SK-N-SH treated with all-trans-retinoic acid at 6 μM for 48 hours (cell line): Measurements from ENCODE around the gene RTL3.

Source experiments
- ATAC-seq: fragments of 200-7000 bp; cut with Tn5 transposase; 3 replicates; pipeline ENCODE4 v1.9.1; 2020; ENCODE audit warnings: mild to moderate bottlenecking, moderate library complexity
- ARNTL ChIP-seq: fragments of 450-650 bp; formaldehyde crosslinking; IDR thresholded peaks from 2 replicates; pipeline ENCODE4 v1.5.0; 2020; ENCODE audit warnings: low read depth, mild to moderate bottlenecking, moderate library complexity, borderline replicate concordance
- BACH2 ChIP-seq: fragments of 250-450 bp; sonication (Bioruptor Pico); IDR thresholded peaks from 2 replicates; pipeline ENCODE4 v1.9.0; 2021; ENCODE audit warnings: mild to moderate bottlenecking, borderline replicate concordance
- CSDC2 ChIP-seq: fragments of 250-450 bp; sonication (Bioruptor Pico); IDR thresholded peaks from 2 replicates; pipeline ENCODE4 v1.5.0; 2020; ENCODE audit warnings: mild to moderate bottlenecking, moderate library complexity
- CSRNP3 ChIP-seq: fragments of 250-450 bp; sonication (Bioruptor Pico); IDR thresholded peaks from 2 replicates; pipeline ENCODE4 v1.5.1; 2021; ENCODE audit warnings: mild to moderate bottlenecking, moderate library complexity
- ESRRG ChIP-seq: fragments of 250-450 bp; sonication (Bioruptor Pico); IDR thresholded peaks from 2 replicates; pipeline ENCODE4 v1.6.1; 2021; ENCODE audit warnings: mild to moderate bottlenecking
- GLIS3 ChIP-seq: fragments of 250-450 bp; sonication (Bioruptor Pico); IDR thresholded peaks from 2 replicates; pipeline ENCODE4 v1.5.0; 2020; ENCODE audit warnings: mild to moderate bottlenecking, moderate library complexity
- PATZ1 ChIP-seq: fragments of 250-450 bp; sonication (Bioruptor Pico); IDR thresholded peaks from 2 replicates; pipeline ENCODE4 v1.8.0; 2020; ENCODE audit warnings: mild to moderate bottlenecking, moderate library complexity, borderline replicate concordance
- PPARA ChIP-seq: fragments of 250-450 bp; sonication (Bioruptor Pico); IDR thresholded peaks from 2 replicates; pipeline ENCODE4 v1.5.0; 2020; ENCODE audit warnings: mild to moderate bottlenecking, borderline replicate concordance
- RARB ChIP-seq: fragments of 250-450 bp; sonication (Bioruptor Pico); IDR thresholded peaks from 2 replicates; pipeline ENCODE4 v1.8.0; 2021; ENCODE audit warnings: mild to moderate bottlenecking, moderate library complexity
- SNAI2 ChIP-seq: fragments of 250-450 bp; sonication (Bioruptor Pico); IDR thresholded peaks from 2 replicates; pipeline ENCODE4 v1.5.0; 2020; ENCODE audit warnings: mild to moderate bottlenecking, moderate library complexity
- TCF4 ChIP-seq: fragments of 250-450 bp; sonication (Bioruptor Pico); IDR thresholded peaks from 2 replicates; pipeline ENCODE4 v1.8.0; 2021; ENCODE audit warnings: mild to moderate bottlenecking, moderate library complexity, borderline replicate concordance
- TSHZ2 ChIP-seq: fragments of 250-450 bp; sonication (Bioruptor Pico); IDR thresholded peaks from 2 replicates; pipeline ENCODE4 v1.5.0; 2020; ENCODE audit warnings: mild to moderate bottlenecking, moderate library complexity
- ZC3H10 ChIP-seq: fragments of 250-450 bp; sonication (Bioruptor Pico); IDR thresholded peaks from 2 replicates; pipeline ENCODE4 v1.5.1; 2021; ENCODE audit warnings: mild to moderate bottlenecking, moderate library complexity
- ZFP3 ChIP-seq: fragments of 250-450 bp; sonication (Bioruptor Pico); IDR thresholded peaks from 2 replicates; pipeline ENCODE4 v1.5.0; 2020; ENCODE audit warnings: mild to moderate bottlenecking, moderate library complexity
- ZFP30 ChIP-seq: fragments of 450-650 bp; formaldehyde crosslinking; IDR thresholded peaks from 2 replicates; pipeline ENCODE4 v1.5.0; 2022; ENCODE audit warnings: mild to moderate bottlenecking, moderate library complexity
- ZNF565 ChIP-seq: fragments of 450-650 bp; formaldehyde crosslinking; conservative IDR thresholded peaks from 2 replicates; pipeline ENCODE4 v1.5.0; 2020; ENCODE audit warnings: low read depth, mild to moderate bottlenecking, moderate library complexity
- ZNF70 ChIP-seq: fragments of 450-650 bp; formaldehyde crosslinking; IDR thresholded peaks from 2 replicates; pipeline ENCODE4 v1.5.0; 2020; ENCODE audit warnings: mild to moderate bottlenecking, moderate library complexity
- ZNF8 ChIP-seq: fragments of 450-650 bp; formaldehyde crosslinking; IDR thresholded peaks from 2 replicates; pipeline ENCODE4 v1.5.0; 2020; ENCODE audit warnings: mild to moderate bottlenecking, moderate library complexity
- TF ChIP-seq, protein P1 (sequence below): fragments of 250-450 bp; sonication (Bioruptor Pico); IDR thresholded peaks from 2 replicates; pipeline ENCODE4 v1.8.0; 2021; ENCODE audit warnings: low read depth, mild to moderate bottlenecking, moderate library complexity, borderline replicate concordance
- TF ChIP-seq, protein P2 (sequence below): fragments of 250-450 bp; sonication (Bioruptor Pico); IDR thresholded peaks from 2 replicates; pipeline ENCODE4 v1.5.1; 2020; ENCODE audit warnings: low read depth, mild to moderate bottlenecking, moderate library complexity

The RTL3 gene

GRCh38 chrX:78658414-78658813, 714 bp downstream of the RTL3 start (continued):
- no peak for TF ChIP-seq ARNTL (CRISPR knock-in tag)
- TF ChIP-seq PPARA (CRISPR knock-in tag) = no peak
- TF ChIP-seq, protein P1, sequence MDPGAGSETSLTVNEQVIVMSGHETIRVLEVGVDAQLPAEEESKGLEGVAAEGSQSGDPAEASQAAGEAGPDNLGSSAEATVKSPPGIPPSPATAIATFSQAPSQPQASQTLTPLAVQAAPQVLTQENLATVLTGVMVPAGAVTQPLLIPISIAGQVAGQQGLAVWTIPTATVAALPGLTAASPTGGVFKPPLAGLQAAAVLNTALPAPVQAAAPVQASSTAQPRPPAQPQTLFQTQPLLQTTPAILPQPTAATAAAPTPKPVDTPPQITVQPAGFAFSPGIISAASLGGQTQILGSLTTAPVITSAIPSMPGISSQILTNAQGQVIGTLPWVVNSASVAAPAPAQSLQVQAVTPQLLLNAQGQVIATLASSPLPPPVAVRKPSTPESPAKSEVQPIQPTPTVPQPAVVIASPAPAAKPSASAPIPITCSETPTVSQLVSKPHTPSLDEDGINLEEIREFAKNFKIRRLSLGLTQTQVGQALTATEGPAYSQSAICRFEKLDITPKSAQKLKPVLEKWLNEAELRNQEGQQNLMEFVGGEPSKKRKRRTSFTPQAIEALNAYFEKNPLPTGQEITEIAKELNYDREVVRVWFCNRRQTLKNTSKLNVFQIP (CRISPR knock-in tag) = no peak
- no peak for TF ChIP-seq ZNF70

DNA sequence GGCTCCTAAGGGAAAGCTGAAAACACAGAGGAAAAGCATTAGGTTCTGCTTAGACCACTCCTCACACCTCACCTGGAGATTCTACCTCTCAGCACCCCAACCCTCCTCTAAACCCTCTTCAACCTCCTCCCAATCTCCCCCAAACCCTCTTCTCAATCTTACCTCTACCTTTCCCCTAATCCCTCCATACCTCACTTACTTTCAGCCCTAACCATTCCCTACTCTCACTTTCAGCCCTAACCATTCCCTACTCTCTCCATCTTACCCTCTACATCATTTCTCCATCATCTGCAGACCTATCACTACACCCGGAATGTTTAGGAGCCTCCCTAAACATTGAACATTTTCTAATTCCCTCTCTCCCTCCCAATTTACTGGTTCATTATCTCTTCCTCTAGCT, 3.5 kb downstream of the RTL3 start:
- TF ChIP-seq, protein P2, sequence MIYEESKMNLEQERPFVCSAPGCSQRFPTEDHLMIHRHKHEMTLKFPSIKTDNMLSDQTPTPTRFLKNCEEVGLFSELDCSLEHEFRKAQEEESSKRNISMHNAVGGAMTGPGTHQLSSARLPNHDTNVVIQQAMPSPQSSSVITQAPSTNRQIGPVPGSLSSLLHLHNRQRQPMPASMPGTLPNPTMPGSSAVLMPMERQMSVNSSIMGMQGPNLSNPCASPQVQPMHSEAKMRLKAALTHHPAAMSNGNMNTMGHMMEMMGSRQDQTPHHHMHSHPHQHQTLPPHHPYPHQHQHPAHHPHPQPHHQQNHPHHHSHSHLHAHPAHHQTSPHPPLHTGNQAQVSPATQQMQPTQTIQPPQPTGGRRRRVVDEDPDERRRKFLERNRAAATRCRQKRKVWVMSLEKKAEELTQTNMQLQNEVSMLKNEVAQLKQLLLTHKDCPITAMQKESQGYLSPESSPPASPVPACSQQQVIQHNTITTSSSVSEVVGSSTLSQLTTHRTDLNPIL (CRISPR knock-in tag) = no peak
- TF ChIP-seq ZFP3 (CRISPR knock-in tag) (no peak), GLIS3 (CRISPR knock-in tag) (no peak), RARB (CRISPR knock-in tag) (no peak)
- ATAC-seq = no peak

DNA sequence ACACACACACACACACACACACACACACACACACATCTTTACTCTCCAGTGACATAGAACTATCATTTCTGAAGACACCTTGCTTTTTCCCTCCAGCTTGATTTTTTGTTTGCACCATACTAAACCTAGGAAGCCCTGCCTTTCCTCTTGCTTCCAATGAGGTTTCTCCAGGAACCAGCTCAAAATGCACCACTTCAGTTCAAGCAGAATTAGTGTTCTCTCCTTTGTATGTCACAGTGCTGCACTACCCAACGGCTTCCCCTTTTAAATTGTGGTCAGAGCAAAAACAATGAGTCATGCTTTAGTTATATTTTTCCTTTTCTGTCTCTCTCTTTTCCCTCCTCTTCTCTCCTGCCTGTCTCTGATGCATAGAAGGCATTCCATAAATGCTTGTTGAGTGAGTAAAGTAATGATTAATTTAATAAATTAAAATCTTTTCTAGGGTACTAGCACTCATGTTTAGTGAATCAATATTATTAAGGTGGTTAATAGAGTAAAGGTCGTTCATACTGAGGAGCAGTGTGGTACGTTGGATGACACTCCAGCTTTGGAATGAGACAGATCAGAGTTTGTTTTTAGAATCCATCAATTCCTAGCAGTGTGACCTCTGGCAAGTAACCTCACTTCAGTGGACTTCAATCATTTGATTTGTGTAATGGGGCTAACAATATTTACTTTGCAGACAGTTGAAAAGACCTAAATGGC, 5.9 kb downstream of the RTL3 start:
- TF ChIP-seq BACH2 (CRISPR knock-in tag) (no peak), CSDC2 (no peak), RARB (CRISPR knock-in tag) (no peak), ESRRG (no peak), ZC3H10 (no peak), PATZ1 (CRISPR knock-in tag) (no peak), TSHZ2 (CRISPR knock-in tag) (no peak), SNAI2 (no peak), CSRNP3 (CRISPR knock-in tag) (no peak), ZNF565 (CRISPR knock-in tag) (no peak), ARNTL (CRISPR knock-in tag) (no peak), ZNF8 (CRISPR knock-in tag) (no peak), TCF4 (CRISPR knock-in tag) (no peak), ZFP3 (CRISPR knock-in tag) (no peak), ZFP30 (CRISPR knock-in tag) (no peak)
- peak; percentile 92 for ATAC-seq
